ENCODE results near the gene FNDC3B. TPM values are rescaled to one million over a fixed set of nuclear protein-coding genes. Genes with fewer than 3 reads are reported as not detected.

Gene FNDC3B
- polyA plus RNA-seq, 2 of the 4 experiments (the other 2 are of a cell fraction), result 29.5 to 33.6 TPM

GRCh38 chr3:172159962-172160538 is 120.7 kb downstream of the FNDC3B start:
- Histone ChIP-seq H3K4me1 (peaks cover 92% of the 10 kb centered on the region), H3K27ac (peak overlapping the region; percentile 61 to 91), H3K4me3 (no peak overlapping the region), H3K4me2 (peak overlapping the region; percentile 38), H3K9me3 (no peaks in the 10 kb centered on the region)
- WGBS (ENCODE audit: missing lambda C conversion rate), result 71% methylated on average over 4 of the region's 4 CpGs
- ChIA-PET CTCF (interaction anchor here (0.8 to 2.0 kb wide), 3 partner anchors 9 to 21 kb away, joined by 3 to 9 read pairs (median 3); no protein-coding TSS in a partner anchor), POLR2A (no interaction called here)
- ATAC-seq (peak; percentile 72; a peak in 5 of 6 replicates), FAIRE-seq (no peak), DNase-seq (ENCODE audit: low read depth in 1 of 2, low spot score in 1 of 2) (no peak)
- no peak for TF ChIP-seq ELK1 (IDR thresholded peaks at IDR 0.05; ENCODE audit: low read depth, low read length)

DNA sequence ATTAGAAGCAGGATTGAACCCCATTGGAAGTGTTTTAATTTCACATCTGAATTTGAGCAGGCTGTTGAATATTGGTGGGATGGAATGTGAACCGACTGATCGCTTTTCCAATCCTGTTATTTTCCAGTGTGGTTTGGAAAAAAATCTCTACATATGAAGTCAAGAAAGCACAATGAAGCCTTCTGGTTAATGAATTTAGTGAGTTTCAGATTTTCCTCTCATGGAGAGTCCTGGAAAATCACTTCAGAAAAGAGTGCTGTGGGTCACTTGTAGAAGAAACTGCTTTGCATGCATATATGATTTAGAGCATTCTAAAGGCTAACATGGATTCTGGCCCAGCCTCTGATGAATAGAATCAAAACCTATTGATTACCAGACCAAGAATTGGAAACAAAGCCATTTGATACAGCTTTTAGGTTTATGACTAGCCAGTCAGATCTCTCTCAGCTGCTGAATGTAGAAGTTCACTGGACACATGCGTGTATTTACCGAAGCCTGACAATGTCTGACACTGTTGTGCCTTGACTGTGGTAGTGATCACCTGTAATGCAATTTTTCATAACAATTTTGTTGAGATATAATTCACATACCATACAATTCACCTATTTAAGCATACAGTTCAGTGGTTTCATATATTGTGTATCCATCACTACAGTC is 121.9 kb downstream of the FNDC3B start:
- ChIA-PET CTCF (no interaction called here), POLR2A (no interaction called here)
- TF ChIP-seq POLR2A (IDR thresholded peaks at IDR 0.05; ENCODE audit: low read length) (no peak), HEYL (CRISPR knock-in tag; IDR thresholded peaks at IDR 0.05) (no peak), GATA3 (IDR thresholded peaks at IDR 0.05; ENCODE audit: borderline replicate concordance) (no peak), EHF (CRISPR knock-in tag; IDR thresholded peaks at IDR 0.05) (no peak), SMC3 (IDR thresholded peaks at IDR 0.05) (no peak), POLR2AphosphoS2 (conservative IDR thresholded peaks at IDR 0.05; ENCODE audit: low read length) (no peak), ZSCAN20 (CRISPR knock-in tag; IDR thresholded peaks at IDR 0.05) (no peak), ELK1 (IDR thresholded peaks at IDR 0.05; ENCODE audit: low read depth, low read length) (no peak), ZFP36 (IDR thresholded peaks at IDR 0.05; ENCODE audit: borderline replicate concordance, partially characterized antibody) (no peak), RARB (CRISPR knock-in tag; IDR thresholded peaks at IDR 0.05) (no peak), NFE2L2 (conservative IDR thresholded peaks at IDR 0.05; ENCODE audit: low read length) (no peak), RNF2 (IDR thresholded peaks at IDR 0.05; ENCODE audit: borderline replicate concordance, low read depth) (no peak), JUN (IDR thresholded peaks at IDR 0.05) (no peak), SREBF2 (IDR thresholded peaks at IDR 0.05) (no peak), MAZ (IDR thresholded peaks at IDR 0.05; ENCODE audit: borderline replicate concordance, low read depth, low read length) (no peak), HOXB13 (CRISPR knock-in tag; IDR thresholded peaks at IDR 0.05; ENCODE audit: low read depth) (no peak), CHD4 (IDR thresholded peaks at IDR 0.05; ENCODE audit: borderline replicate concordance) (no peak), CHD2 (IDR thresholded peaks at IDR 0.05; ENCODE audit: low read length, partially characterized antibody) (no peak), EHMT2 (IDR thresholded peaks at IDR 0.05; ENCODE audit: low read depth) (no peak)
- TF ChIP-seq, protein P1, sequence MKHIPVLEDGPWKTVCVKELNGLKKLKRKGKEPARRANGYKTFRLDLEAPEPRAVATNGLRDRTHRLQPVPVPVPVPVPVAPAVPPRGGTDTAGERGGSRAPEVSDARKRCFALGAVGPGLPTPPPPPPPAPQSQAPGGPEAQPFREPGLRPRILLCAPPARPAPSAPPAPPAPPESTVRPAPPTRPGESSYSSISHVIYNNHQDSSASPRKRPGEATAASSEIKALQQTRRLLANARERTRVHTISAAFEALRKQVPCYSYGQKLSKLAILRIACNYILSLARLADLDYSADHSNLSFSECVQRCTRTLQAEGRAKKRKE (CRISPR knock-in tag; IDR thresholded peaks at IDR 0.05; ENCODE audit: low read depth), result no peak
- H3K4me1 ChIP-seq, result peaks cover 90% of the 10 kb centered on the region
- no peak overlapping the region for H3K4me3 ChIP-seq
- peak overlapping the region; percentile 61 to 74; a peak in 5 of 6 replicates for H3K27ac ChIP-seq
- no peaks in the 10 kb centered on the region for H3K9me3 ChIP-seq
- ATAC-seq (no peak), FAIRE-seq (no peak), DNase-seq (ENCODE audit: low read depth in 1 of 2, low spot score in 1 of 2) (no peak)
- 95% methylated on average over 4 of the region's 4 CpGs for WGBS (ENCODE audit: missing lambda C conversion rate)
- H3K4me2 ChIP-seq, result no peak overlapping the region

GRCh38 chr3:172161959-172162358 is 122.6 kb downstream of the FNDC3B start:
- no peak for FAIRE-seq
- DNase-seq (ENCODE audit: low read depth in 1 of 2, low spot score in 1 of 2), result no peak
- ChIA-PET CTCF (no interaction called here), POLR2A (no interaction called here)
- no peak for ATAC-seq
- Histone ChIP-seq H3K27ac (peak overlapping the region; percentile 61 to 74; a peak in 3 of 6 replicates), H3K9me3 (no peaks in the 10 kb centered on the region), H3K4me3 (no peak overlapping the region), H3K4me1 (peaks cover 90% of the 10 kb centered on the region), H3K4me2 (no peak overlapping the region)
- TF ChIP-seq CBX2 (IDR thresholded peaks at IDR 0.05; ENCODE audit: borderline replicate concordance, low read depth), result no peak
- TF ChIP-seq, protein P2, sequence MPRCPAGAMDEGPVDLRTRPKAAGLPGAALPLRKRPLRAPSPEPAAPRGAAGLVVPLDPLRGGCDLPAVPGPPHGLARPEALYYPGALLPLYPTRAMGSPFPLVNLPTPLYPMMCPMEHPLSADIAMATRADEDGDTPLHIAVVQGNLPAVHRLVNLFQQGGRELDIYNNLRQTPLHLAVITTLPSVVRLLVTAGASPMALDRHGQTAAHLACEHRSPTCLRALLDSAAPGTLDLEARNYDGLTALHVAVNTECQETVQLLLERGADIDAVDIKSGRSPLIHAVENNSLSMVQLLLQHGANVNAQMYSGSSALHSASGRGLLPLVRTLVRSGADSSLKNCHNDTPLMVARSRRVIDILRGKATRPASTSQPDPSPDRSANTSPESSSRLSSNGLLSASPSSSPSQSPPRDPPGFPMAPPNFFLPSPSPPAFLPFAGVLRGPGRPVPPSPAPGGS (IDR thresholded peaks at IDR 0.05), result no peak
- TF ChIP-seq RAD21 (conservative IDR thresholded peaks at IDR 0.05 in 1 of 2, IDR thresholded peaks at IDR 0.05 in 1 of 2), result no peak
- no peak for TF ChIP-seq HEYL (CRISPR knock-in tag; IDR thresholded peaks at IDR 0.05)
- TF ChIP-seq ZFP36 (IDR thresholded peaks at IDR 0.05; ENCODE audit: borderline replicate concordance, partially characterized antibody), result no peak
- WGBS (ENCODE audit: missing lambda C conversion rate), result 95% methylated on average over 9 of the region's 9 CpGs

All from A549 (cell line).